Hepatocyte (in vitro differentiated cells): ENCODE results near the gene TRIM7.

ENCODE experiments used
- CTCF ChIP-seq: fragments of 200-600 bp; sonication (generic); IDR thresholded peaks from 2 replicates; pipeline ENCODE4 v1.5.1; 2016; ENCODE audit warnings: antibody characterized with exemption, mild to moderate bottlenecking; ENCODE audit not compliant: poor library complexity
- EZH2 ChIP-seq: fragments of 200-600 bp; sonication (generic); IDR thresholded peaks from 2 replicates; pipeline ENCODE4 v1.6.1; 2016; ENCODE audit warnings: antibody characterized with exemption, mild to moderate bottlenecking, borderline replicate concordance
- EZH2phosphoT487 ChIP-seq: fragments of 200-600 bp; sonication (generic); IDR thresholded peaks from one replicate; pipeline ENCODE4 v1.6.1; 2018; ENCODE audit warnings: antibody characterized with exemption, mild to moderate bottlenecking, low read depth, moderate library complexity; ENCODE audit not compliant: unreplicated experiment, severe bottlenecking

GRCh38 chr5:181156758-181157157 lies 48.2 kb downstream of the TRIM7 start:
- TF ChIP-seq CTCF (no peak), EZH2 (no peak), EZH2phosphoT487 (no peak)
